GM18508 (cell line): ENCODE results near the gene RANBP1.

Experiments
- ATAC-seq: cut with Tn5 transposase; IDR thresholded peaks from one replicate; pipeline ENCODE4 v1.9.1; 2021; ENCODE audit warnings: moderate number of reproducible peaks; ENCODE audit not compliant: insufficient read depth, unreplicated experiment

RANBP1 gene

DNA sequence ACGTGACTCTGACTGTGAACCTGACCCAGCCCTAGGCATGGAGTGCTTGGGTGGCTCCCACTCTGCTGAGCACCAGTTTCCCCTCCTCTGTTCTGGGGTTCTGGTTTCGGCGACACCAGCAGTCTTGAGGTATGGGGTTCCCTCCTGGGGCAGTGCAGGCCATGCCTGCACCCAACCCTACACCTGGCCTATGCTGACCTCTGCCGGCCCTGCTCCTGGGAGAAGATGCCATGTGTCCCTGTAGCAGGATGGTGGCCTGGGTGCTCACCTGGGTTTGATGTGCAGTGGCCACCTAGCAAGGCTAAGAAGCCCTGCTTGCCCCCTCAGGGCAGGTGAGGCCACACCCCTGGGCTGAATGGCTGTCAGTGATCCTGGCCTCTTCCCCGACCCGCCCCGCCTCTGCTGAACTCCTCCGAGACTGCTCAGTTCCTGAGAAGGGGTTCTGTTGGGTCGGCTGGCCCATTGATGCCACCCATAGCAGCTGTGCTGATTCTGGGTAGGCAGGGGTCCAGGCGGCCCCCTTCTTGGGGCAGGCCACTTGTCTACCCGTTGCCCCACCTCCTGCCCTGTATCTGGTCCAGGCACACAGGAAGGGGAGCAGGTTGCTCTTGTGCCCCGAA is 18.1 kb downstream of the RANBP1 start:
- no peak for ATAC-seq

- no peak for ATAC-seq
Observed at GRCh38 chr22:20135265-20135664, 19.4 kb downstream of the RANBP1 start.

DNA sequence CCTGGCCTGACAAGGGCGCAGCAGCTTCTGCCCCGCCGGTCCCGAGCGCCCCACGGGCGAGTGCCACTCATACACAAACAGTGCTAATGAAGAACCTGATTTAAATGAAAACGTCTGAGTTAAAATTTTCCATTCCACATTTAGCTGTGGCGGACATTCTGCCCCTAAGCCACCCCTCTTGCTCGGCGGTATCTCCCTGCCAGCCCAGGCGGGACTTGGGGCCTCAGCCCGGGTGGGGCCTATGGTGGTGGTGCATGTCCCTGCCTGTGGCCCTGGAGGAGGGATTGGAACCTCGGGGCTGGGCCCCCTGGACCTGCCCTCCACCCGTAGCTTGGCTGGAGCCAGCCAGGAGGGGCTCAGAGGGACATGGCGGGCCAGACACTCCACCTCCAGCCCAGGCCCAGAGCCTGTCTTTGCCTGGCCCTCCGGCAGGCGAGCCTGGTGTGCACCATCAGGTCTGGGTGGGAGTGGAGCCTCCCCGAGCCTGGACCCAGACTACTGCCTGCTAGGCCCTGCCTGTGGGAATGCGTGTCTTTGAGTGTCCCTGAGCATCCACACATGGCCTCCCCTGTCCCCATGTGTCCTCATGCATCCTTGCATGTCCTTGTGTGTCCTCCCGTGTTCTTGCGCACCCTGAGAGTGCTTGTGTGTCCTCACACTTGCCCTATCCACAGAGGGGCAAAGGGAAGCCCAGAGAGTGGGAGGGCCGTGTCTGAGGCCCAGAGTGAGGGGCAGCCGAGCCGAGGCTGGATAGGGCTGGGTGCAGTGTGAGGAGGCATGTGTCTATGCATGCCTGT is 20.1 kb downstream of the RANBP1 start:
- no peak for ATAC-seq

DNA sequence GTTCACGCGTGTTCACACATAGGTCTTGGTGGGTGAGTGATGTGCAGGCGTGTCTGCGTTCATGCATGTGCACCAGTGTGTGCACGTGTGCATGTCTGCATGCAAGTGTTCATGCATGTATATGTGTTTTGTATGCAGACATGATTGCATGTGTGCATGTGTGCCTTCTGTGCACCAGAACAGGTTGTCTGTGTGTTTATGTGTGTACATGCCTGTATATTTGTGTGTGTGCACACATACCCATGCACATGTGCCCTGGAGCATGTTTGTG is 20.6 kb downstream of the RANBP1 start:
- ATAC-seq = no peak

DNA sequence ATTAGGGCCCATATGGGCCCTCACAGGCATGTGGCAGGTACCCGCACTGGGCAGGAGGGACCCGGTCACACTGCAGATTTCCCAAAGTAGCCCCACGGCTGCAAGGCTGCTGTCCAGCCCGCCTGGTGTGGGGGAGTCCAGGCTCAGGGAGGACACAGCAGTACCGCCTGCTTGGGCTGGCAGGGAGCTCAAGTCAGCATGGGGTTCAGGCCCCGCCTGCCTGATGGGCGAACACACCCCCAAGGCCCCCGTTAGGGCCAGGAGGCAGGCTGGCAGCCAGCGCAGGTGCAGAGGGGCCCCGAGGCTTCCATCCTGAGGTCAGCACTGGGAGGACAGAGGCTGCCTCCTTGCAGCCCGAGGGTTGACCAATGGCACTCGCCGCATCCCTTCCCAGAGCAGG is 21.2 kb downstream of the RANBP1 start:
- ATAC-seq = no peak

DNA sequence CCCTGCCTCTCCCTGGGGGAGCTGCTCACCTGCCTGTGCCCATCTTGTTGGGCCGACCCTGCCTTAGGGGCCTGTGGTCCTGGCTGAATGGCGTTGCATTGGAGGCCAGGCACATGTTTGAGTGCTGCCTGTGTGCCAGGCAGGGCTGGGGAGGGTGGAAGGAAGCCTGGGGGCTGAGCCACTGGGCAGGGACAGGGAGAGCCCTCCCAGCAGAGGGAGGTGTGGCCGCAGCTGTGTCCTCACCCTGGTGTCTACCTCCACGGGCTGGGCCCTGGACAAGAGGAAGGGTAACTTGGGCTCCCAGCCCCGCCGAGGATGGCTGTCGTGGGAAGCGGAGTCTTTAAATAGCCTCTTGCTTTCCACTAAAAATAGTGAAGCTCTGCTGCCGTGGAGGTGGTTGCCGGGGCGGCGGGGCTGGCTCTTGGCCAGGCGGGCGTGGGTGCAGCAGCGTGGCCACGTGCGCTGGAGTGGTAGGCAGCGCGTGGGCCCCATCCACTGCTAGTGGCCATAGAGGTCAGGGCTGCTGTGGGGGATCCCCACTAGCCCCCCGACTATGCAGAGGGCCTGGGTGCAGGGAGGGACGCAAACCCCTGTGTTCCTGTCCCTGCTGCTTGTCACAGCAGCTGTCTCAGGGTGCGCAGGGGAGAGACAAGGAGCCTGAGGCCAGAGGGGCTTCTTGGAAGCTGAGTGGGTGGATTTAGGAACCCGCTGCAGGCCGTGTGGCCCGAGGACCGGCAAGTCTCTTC is 21.9 kb downstream of the RANBP1 start:
- ATAC-seq = no peak

DNA sequence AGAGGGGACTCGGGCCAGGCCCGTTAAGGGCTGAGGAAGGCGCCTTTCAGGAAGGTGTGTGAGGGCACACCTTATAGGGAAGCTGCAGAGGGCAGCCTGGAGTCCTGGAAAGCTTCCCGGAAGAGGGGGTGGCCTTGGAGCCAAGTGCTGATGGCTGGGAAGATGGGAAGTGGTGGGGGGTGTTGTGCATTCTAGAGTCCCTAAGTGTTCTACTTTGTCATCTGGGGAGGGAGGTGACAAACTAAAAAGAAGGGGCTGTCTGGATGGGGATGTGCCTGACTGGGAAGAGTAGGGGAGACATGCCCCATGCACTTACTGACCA is 22.5 kb downstream of the RANBP1 start:
- ATAC-seq = no peak

GRCh38 chr22:20138868-20139267 is 23.0 kb downstream of the RANBP1 start:
- ATAC-seq = no peak

DNA sequence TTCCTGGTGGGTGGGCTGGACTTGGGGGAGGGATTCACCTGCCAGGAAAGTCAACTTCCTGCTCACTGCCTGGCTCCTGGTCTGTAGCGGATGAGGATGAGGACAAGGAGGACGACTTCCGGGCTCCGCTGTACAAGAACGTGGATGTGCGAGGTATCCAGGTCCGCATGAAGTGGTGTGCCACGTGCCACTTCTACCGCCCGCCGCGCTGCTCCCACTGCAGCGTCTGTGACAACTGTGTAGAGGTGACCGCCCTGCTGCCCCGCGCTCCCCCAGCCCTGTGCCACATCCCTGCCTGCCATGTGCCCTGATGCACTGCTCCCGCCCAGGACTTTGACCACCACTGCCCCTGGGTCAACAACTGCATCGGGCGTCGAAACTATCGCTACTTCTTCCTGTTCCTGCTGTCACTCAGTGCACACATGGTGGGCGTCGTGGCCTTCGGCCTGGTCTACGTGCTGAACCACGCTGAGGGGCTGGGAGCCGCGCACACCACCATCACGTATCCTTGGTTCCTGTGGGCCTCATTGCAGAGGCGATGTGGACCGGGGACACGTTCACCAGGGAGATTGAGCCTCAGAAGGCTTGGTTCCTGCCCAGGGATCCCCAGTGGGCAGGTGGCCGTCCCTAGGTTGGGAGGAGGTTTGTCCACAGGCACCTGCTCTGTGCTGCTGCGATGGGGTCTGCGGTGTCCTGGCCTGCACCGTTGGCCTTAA is 23.6 kb downstream of the RANBP1 start:
- ATAC-seq = no peak

- no peak for ATAC-seq
Observed at GRCh38 chr22:20140107-20140445, 24.2 kb downstream of the RANBP1 start.

DNA sequence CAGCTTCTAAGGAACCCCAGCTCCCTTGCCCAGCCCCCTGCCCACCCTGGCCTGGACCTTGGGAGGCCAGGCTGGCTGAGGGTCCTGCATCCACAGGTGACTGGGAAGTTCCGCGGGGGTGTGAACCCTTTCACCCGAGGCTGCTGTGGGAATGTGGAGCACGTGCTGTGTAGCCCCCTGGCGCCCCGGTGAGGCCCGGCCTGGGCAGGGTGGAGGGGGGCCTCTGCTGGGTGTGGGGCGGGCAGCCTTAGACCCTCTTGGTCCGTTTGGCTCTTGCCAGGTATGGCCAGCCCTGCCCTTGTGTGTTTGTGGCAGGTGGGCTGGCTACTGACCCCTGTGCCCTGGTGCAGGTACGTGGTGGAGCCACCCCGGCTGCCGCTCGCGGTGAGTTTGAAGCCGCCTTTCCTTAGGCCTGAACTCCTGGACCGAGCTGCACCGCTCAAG is 24.6 kb downstream of the RANBP1 start:
- ATAC-seq = no peak

DNA sequence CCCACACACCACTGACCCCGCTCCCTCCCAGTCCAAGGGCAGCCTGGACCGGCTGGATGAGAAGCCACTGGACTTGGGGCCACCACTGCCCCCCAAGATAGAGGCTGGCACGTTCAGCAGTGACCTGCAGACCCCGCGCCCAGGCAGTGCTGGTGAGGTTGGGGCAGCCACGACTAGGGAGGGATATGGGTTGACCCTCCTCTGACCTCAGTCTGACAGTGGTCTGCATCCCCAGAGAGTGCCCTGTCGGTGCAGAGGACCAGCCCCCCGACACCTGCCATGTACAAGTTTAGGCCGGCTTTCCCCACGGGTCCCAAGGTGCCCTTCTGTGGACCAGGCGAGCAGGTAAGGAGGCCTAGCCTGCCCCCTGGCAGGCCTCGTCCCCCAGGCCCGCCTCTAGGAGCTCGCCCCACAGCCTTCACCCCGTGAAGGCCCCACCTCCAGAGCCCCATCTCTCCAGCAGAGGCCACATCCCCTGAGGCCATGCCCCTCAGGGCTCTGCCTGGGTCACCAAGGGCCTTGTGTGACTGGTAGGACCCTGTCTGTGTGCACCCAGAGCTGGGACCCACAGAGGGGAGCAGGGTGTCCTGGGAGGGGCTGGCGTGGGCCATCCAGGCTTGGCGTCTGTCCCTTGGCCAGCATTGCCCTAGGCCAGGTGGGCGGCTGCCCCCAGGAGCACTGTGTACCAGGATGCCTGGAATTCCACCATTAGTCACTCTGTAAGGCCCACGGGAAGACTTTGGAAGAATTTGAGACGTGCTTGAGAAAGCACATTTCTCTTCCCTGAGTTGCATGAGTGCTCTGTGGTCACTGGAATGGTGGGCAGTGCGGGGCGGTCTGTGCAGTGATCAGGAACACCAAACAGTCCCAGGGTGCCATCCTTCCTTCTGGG is 25.5 kb downstream of the RANBP1 start:
- ATAC-seq = no peak

DNA sequence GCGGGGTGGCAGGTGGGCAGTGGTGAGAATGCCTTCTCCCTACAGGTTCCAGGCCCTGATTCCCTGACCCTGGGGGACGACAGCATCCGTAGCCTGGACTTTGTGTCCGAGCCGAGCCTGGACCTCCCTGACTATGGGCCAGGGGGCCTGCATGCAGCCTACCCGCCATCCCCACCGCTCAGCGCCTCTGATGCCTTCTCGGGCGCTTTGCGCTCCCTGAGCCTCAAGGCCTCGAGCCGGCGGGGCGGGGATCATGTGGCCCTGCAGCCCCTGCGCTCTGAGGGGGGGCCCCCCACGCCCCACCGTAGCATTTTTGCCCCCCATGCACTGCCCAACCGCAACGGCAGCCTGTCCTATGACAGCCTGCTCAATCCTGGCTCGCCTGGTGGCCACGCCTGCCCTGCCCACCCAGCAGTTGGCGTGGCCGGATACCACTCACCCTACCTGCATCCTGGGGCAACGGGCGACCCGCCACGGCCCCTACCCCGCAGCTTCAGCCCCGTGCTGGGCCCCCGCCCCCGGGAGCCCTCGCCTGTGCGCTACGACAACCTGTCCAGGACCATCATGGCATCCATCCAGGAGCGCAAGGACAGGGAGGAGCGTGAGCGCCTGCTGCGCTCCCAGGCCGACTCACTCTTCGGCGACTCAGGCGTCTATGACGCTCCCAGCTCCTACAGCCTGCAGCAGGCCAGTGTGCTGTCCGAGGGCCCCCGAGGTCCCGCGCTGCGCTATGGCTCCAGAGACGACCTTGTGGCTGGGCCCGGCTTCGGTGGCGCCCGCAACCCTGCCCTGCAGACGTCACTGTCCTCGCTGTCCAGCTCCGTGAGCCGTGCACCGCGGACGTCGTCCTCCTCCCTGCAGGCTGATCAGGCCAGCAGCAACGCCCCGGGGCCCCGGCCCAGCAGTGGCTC is 27.1 kb downstream of the RANBP1 start:
- no peak for ATAC-seq

- ATAC-seq = no peak
Observed at GRCh38 chr22:20143883-20144665, 28.2 kb downstream of the RANBP1 start.

DNA sequence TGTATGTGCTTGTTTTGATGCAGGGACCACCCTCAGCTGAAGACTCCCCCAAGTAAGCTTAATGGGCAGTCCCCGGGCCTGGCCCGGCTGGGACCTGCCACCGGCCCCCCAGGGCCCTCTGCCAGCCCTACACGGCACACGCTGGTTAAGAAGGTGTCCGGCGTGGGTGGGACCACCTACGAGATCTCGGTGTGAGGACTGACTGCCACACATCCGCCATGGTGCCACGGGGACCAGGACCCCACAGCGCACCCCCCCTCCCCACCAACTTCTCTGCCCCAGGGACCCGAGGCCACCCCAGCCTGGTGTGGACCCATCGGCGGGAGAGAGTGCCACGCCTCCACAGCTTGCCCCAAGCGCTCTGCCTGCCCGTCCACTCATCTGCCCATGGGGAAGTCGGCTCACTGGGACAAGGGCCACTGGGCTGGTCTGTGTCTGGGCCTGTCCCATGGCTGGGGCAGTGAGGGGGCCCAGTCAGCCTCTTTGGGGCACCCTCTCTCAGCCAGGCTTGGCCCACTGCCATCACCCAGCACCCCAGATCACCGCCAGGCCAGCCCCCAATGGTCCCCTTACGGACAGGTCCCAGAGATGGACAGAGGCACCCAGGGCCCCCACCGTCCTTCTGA is 29.4 kb downstream of the RANBP1 start:
- no peak for ATAC-seq

GRCh38 chr22:20145832-20146223 is 29.9 kb downstream of the RANBP1 start:
- no peak for ATAC-seq

DNA sequence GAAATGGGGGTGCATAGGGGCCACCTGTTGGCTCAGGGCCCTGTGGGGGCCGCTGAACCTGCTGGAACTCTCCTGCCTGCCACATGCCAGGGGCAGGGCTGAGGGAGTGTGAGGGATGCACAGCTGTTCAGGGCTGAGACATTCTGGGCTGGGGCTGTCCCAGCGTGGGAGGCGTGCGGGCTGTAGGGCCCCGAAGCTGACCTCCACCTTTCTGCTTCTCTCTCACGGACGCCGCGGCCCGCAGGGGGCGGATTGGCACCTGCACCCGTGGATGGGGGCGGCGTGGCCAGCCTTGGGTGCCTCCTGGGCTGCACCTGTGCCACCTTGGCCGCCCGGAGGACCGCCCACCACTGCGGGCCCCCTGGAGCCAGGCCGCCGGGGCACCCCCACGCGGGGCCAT is 30.9 kb downstream of the RANBP1 start:
- no peak for ATAC-seq
